GM06990 (cell line): ENCODE measurements around the gene TCTN2.

Source experiments
- DNase-seq: peaks from one replicate; pipeline ENCODE4 v3.0.0-alpha.2; 2011; ENCODE audit not compliant: insufficient read length; ENCODE audit errors: extremely low read depth
- H3K27me3 ChIP-seq: replicated peaks from 2 replicates; pipeline ENCODE4 v1.6.0; 2011; ENCODE audit warnings: low read length; ENCODE audit not compliant: control insufficient read depth, insufficient read depth
- H3K36me3 ChIP-seq: 2 replicates; pipeline ENCODE4 v1.5.1; 2011; ENCODE audit warnings: low read length; ENCODE audit not compliant: control insufficient read depth, insufficient read depth
- H3K4me3 ChIP-seq: replicated peaks from 2 replicates; pipeline ENCODE4 v1.5.1; 2011; ENCODE audit warnings: low read depth, mild to moderate bottlenecking, control low read depth, low read length
- TF ChIP-seq, protein P1 (sequence below): IDR thresholded peaks from 2 replicates; pipeline ENCODE4 v1.5.1; 2011; ENCODE audit warnings: low read length, control low read depth, mild to moderate bottlenecking, inconsistent platforms; ENCODE audit not compliant: insufficient read depth, poor library complexity, severe bottlenecking

TCTN2 gene

GRCh38 chr12:123712780-123713319 lies 41.9 kb downstream of the TCTN2 start:
- DNase-seq, result no peak
- H3K27me3 ChIP-seq, result no peaks in the 10 kb centered on the region
- TF ChIP-seq, protein P1, sequence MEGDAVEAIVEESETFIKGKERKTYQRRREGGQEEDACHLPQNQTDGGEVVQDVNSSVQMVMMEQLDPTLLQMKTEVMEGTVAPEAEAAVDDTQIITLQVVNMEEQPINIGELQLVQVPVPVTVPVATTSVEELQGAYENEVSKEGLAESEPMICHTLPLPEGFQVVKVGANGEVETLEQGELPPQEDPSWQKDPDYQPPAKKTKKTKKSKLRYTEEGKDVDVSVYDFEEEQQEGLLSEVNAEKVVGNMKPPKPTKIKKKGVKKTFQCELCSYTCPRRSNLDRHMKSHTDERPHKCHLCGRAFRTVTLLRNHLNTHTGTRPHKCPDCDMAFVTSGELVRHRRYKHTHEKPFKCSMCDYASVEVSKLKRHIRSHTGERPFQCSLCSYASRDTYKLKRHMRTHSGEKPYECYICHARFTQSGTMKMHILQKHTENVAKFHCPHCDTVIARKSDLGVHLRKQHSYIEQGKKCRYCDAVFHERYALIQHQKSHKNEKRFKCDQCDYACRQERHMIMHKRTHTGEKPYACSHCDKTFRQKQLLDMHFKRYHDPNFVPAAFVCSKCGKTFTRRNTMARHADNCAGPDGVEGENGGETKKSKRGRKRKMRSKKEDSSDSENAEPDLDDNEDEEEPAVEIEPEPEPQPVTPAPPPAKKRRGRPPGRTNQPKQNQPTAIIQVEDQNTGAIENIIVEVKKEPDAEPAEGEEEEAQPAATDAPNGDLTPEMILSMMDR, result no peak

DNA sequence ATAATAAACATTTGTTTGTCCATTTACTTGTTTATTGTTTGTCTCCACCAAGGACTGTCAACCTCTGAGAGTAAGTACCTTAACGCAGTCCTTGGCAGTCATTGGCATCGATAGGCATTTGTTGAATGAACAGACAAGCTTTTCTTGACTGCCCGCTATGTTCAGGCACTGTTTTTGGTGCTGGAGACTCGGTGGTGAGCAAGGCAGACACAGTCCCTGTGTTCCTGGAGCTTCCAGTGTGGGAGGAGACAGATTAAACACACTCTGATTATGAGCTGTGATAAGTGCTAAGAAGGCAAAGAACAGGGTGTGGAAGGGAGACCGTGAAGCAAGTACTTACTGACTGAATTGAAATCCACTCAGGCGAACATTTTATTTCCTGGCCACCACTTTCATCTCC lies 42.5 kb downstream of the TCTN2 start:
- H3K4me3 ChIP-seq, result peak overlapping the region; percentile 96
- TF ChIP-seq, protein P1, result no peak
- H3K36me3 ChIP-seq, result no peaks in the 10 kb centered on the region
- H3K27me3 ChIP-seq, result no peaks in the 10 kb centered on the region
- no peak for DNase-seq

More at GRCh38 chr12:123712780-123713319, 41.9 kb downstream of the TCTN2 start:
- no peaks in the 10 kb centered on the region for H3K36me3 ChIP-seq
- peak overlapping the region; percentile 96 for H3K4me3 ChIP-seq

GRCh38 chr12:123713823-123714585 lies 43.1 kb downstream of the TCTN2 start:
- H3K36me3 ChIP-seq, result no peaks in the 10 kb centered on the region
- H3K4me3 ChIP-seq, result peak overlapping the region; percentile 96
- no peaks in the 10 kb centered on the region for H3K27me3 ChIP-seq
- peak; percentile 41 for DNase-seq
- TF ChIP-seq, protein P1, result no peak

DNA sequence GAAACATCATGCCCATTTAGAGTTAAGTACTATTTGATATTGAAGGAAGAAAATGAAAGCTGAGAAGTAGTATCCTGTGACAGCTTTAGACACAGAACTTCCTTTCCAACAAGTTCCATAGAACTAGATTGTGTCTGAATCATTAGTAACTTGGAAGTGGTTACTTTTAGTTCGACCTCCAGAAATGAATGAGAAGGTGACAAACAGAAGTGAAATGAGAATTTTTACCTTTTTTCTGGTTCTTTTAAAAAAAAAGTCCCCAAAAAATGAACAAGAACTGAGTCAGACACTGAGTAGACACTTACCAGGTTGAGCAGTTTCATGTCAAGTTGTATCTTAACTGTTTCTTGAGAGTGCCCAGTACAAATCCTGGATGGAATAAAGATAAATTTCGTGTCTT lies 44.3 kb downstream of the TCTN2 start:
- TF ChIP-seq, protein P1, result no peak
- peaks cover 3% of the 10 kb centered on the region for H3K36me3 ChIP-seq
- peak overlapping the region; percentile 10; the same call in 1 of the 2 replicates for H3K4me3 ChIP-seq
- DNase-seq, result peak; percentile 34
- H3K27me3 ChIP-seq, result no peaks in the 10 kb centered on the region

- no peak overlapping the region for H3K4me3 ChIP-seq
- DNase-seq, result no peak
- no peaks in the 10 kb centered on the region for H3K27me3 ChIP-seq
- TF ChIP-seq, protein P1, result no peak
- H3K36me3 ChIP-seq, result peaks cover 3% of the 10 kb centered on the region
Measured at GRCh38 chr12:123717350-123717749, 46.4 kb downstream of the TCTN2 start.
